ENCODE data around the gene DHX15. TPM values are rescaled to one million over a fixed set of nuclear protein-coding genes. Genes with fewer than 3 reads are reported as not detected.

The DHX15 gene
- total RNA-seq, 1 donor from 2014 or later, result 130 TPM

DNA sequence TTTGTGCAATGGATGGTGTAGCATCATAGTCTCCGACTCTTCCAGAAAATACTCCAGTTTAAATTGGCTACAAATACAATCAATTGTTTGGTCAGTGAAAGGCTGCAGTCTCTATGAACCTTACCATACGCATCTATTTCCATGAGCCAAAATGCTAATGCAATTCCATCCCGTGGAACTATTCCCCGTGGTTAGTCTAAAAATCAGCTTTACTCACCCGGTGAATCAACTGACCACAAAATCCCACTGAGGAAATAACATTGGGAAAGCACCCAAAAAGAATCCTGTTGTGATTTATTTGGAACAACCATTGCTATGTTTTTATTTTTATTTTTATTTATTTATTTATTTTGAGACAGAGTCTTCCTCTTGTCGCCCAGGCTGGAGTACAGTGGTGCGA lies 87.1 kb downstream of the DHX15 start:
- H3K9me3 ChIP-seq (ENCODE audit: insufficient read depth, low read depth, low read length), result no peaks in the 10 kb centered on the region
- no peaks in the 10 kb centered on the region for H4K20me1 ChIP-seq (ENCODE audit: insufficient read depth, low read length)
- no peak overlapping the region for H3K4me3 Mint-ChIP-seq (ENCODE audit: unreplicated experiment)
- no peak overlapping the region for H3K4me3 ChIP-seq (ENCODE audit: insufficient read depth, low read depth, low read length)
- peaks cover 24% of the 10 kb centered on the region for H3K27me3 Mint-ChIP-seq (ENCODE audit: low read depth, unreplicated experiment)
- H3K4me2 ChIP-seq (ENCODE audit: low read length), result no peak overlapping the region
- H3K79me2 ChIP-seq (ENCODE audit: insufficient read depth, low read length), result no peaks in the 10 kb centered on the region
- H3K9ac ChIP-seq (ENCODE audit: low read length), result no peak overlapping the region
- DNase-seq (ENCODE audit: low read depth) (peak; percentile 9), FAIRE-seq (no peak)
- no peaks in the 10 kb centered on the region for H3K4me1 Mint-ChIP-seq (ENCODE audit: low read depth, unreplicated experiment)
- no peak overlapping the region for H3K27ac Mint-ChIP-seq (ENCODE audit: unreplicated experiment)
- no peak overlapping the region for H3K27ac ChIP-seq (ENCODE audit: low read depth, low read length)
- H3K27me3 ChIP-seq (ENCODE audit: insufficient read depth, low read length), result peaks cover 4% of the 10 kb centered on the region
- H3K4me1 ChIP-seq (ENCODE audit: insufficient read depth, low read length), result no peaks in the 10 kb centered on the region
- TF ChIP-seq, protein P1, sequence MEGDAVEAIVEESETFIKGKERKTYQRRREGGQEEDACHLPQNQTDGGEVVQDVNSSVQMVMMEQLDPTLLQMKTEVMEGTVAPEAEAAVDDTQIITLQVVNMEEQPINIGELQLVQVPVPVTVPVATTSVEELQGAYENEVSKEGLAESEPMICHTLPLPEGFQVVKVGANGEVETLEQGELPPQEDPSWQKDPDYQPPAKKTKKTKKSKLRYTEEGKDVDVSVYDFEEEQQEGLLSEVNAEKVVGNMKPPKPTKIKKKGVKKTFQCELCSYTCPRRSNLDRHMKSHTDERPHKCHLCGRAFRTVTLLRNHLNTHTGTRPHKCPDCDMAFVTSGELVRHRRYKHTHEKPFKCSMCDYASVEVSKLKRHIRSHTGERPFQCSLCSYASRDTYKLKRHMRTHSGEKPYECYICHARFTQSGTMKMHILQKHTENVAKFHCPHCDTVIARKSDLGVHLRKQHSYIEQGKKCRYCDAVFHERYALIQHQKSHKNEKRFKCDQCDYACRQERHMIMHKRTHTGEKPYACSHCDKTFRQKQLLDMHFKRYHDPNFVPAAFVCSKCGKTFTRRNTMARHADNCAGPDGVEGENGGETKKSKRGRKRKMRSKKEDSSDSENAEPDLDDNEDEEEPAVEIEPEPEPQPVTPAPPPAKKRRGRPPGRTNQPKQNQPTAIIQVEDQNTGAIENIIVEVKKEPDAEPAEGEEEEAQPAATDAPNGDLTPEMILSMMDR (IDR thresholded peaks at IDR 0.05; ENCODE audit: insufficient read depth, low read depth, low read length), result no peak
- TF ChIP-seq EZH2 (IDR thresholded peaks at IDR 0.05; ENCODE audit: insufficient read depth, low read length), result no peak
- H3K9me3 Mint-ChIP-seq (ENCODE audit: unreplicated experiment), result peaks cover 4% of the 10 kb centered on the region
- H2AFZ ChIP-seq (ENCODE audit: low read depth, low read length), result no peak overlapping the region
- no peaks in the 10 kb centered on the region for H3K36me3 Mint-ChIP-seq (ENCODE audit: low read depth, unreplicated experiment)
- H3K36me3 ChIP-seq (ENCODE audit: insufficient read depth, low read length), result no peaks in the 10 kb centered on the region

DNA sequence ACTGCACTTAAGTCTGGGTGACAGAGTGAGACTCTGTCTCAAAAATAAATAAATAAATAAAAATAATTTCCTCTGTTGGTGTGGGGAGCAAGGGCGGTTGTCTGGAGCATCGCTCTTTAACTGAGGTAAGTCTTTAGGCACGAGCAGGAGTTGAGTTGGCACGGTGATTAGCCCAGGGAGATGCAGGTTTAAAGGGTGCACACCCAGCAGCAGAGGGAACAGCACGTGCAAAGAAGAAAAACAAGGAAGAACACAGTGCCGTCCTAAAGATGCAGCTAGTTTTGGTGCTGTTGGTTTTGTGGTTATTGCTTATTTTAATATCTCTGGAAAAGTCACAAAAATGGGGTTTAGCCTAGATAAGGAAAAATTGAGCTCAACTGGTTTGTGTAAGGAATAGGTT lies 87.8 kb downstream of the DHX15 start:
- Mint-ChIP-seq H3K9me3 (ENCODE audit: unreplicated experiment) (peaks cover 6% of the 10 kb centered on the region), H3K36me3 (ENCODE audit: low read depth, unreplicated experiment) (no peaks in the 10 kb centered on the region), H3K4me3 (ENCODE audit: unreplicated experiment) (no peak overlapping the region), H3K27me3 (ENCODE audit: low read depth, unreplicated experiment) (peaks cover 21% of the 10 kb centered on the region), H3K27ac (ENCODE audit: unreplicated experiment) (no peak overlapping the region), H3K4me1 (ENCODE audit: low read depth, unreplicated experiment) (no peaks in the 10 kb centered on the region)
- TF ChIP-seq, protein P1 (IDR thresholded peaks at IDR 0.05; ENCODE audit: insufficient read depth, low read depth, low read length), result no peak
- no peak for TF ChIP-seq EZH2 (IDR thresholded peaks at IDR 0.05; ENCODE audit: insufficient read depth, low read length)
- Histone ChIP-seq H3K9ac (ENCODE audit: low read length) (no peak overlapping the region), H2AFZ (ENCODE audit: low read depth, low read length) (no peak overlapping the region), H3K4me1 (ENCODE audit: insufficient read depth, low read length) (no peaks in the 10 kb centered on the region), H4K20me1 (ENCODE audit: insufficient read depth, low read length) (no peaks in the 10 kb centered on the region), H3K79me2 (ENCODE audit: insufficient read depth, low read length) (no peaks in the 10 kb centered on the region), H3K4me3 (ENCODE audit: insufficient read depth, low read depth, low read length) (no peak overlapping the region), H3K36me3 (ENCODE audit: insufficient read depth, low read length) (no peaks in the 10 kb centered on the region), H3K9me3 (ENCODE audit: insufficient read depth, low read depth, low read length) (no peaks in the 10 kb centered on the region), H3K4me2 (ENCODE audit: low read length) (no peak overlapping the region), H3K27ac (ENCODE audit: low read depth, low read length) (no peak overlapping the region), H3K27me3 (ENCODE audit: insufficient read depth, low read length) (peaks cover 4% of the 10 kb centered on the region)
- no peak for FAIRE-seq
- no peak for DNase-seq (ENCODE audit: low read depth)

DNA sequence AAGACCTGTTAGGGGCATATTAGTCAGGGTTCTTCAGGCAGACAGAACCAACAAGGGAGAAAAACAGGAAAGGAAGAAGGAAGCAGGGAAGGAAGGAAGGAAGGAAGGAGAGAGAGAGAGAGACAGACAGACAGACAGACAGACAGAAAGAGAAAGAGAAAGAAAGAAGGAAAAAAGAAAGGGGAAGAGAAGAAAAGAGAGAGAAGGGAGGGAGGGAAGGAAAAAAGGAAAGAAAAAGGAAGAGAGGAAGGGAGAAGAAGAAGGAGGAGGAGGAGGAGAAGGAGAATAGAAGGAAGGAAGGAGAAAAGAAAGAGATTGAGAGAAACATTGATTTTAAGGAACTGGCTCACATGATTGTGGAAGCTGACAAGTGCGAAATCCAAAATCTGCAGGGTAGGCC lies 89.0 kb downstream of the DHX15 start:
- Mint-ChIP-seq H3K36me3 (ENCODE audit: low read depth, unreplicated experiment) (no peaks in the 10 kb centered on the region), H3K9me3 (ENCODE audit: unreplicated experiment) (peaks cover 6% of the 10 kb centered on the region), H3K27ac (ENCODE audit: unreplicated experiment) (no peak overlapping the region), H3K4me1 (ENCODE audit: low read depth, unreplicated experiment) (no peaks in the 10 kb centered on the region), H3K27me3 (ENCODE audit: low read depth, unreplicated experiment) (peaks cover 12% of the 10 kb centered on the region), H3K4me3 (ENCODE audit: unreplicated experiment) (no peak overlapping the region)
- Histone ChIP-seq H3K9ac (ENCODE audit: low read length) (no peak overlapping the region), H3K36me3 (ENCODE audit: insufficient read depth, low read length) (no peaks in the 10 kb centered on the region), H3K79me2 (ENCODE audit: insufficient read depth, low read length) (no peaks in the 10 kb centered on the region), H3K4me3 (ENCODE audit: insufficient read depth, low read depth, low read length) (no peak overlapping the region), H4K20me1 (ENCODE audit: insufficient read depth, low read length) (no peaks in the 10 kb centered on the region), H3K4me1 (ENCODE audit: insufficient read depth, low read length) (no peaks in the 10 kb centered on the region), H3K9me3 (ENCODE audit: insufficient read depth, low read depth, low read length) (no peaks in the 10 kb centered on the region), H3K27me3 (ENCODE audit: insufficient read depth, low read length) (peaks cover 3% of the 10 kb centered on the region), H3K4me2 (ENCODE audit: low read length) (no peak overlapping the region), H2AFZ (ENCODE audit: low read depth, low read length) (no peak overlapping the region), H3K27ac (ENCODE audit: low read depth, low read length) (no peak overlapping the region)
- DNase-seq (ENCODE audit: low read depth) (no peak), FAIRE-seq (no peak)
- TF ChIP-seq, protein P1 (IDR thresholded peaks at IDR 0.05; ENCODE audit: insufficient read depth, low read depth, low read length), result no peak
- no peak for TF ChIP-seq EZH2 (IDR thresholded peaks at IDR 0.05; ENCODE audit: insufficient read depth, low read length)

Data from astrocyte (in vitro differentiated cells and primary cell).